ENCODE results near the gene POLA1.

POLA1 gene

DNA sequence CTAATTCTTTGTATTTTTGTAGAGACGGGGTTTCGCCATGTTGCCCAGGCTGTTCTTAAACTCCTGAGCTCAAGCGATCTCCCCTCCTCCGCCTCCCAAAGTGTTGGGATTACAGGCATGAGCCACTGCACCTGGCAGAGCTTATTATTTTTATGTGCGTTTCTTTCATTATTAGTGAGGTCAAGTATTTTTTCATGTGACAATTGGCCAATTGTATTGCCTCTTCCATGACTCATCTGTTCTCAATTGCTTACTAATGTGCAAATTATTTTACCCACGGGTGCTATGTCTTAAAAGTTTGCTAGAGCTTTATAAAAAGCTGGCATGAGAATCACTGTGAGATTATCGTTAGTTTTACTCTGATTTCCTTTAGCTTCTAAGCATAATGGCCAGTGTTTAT, 335.0 kb downstream of the POLA1 start:
- peak; percentile 68 for DNase-seq (ENCODE audit: low read depth)

DNA sequence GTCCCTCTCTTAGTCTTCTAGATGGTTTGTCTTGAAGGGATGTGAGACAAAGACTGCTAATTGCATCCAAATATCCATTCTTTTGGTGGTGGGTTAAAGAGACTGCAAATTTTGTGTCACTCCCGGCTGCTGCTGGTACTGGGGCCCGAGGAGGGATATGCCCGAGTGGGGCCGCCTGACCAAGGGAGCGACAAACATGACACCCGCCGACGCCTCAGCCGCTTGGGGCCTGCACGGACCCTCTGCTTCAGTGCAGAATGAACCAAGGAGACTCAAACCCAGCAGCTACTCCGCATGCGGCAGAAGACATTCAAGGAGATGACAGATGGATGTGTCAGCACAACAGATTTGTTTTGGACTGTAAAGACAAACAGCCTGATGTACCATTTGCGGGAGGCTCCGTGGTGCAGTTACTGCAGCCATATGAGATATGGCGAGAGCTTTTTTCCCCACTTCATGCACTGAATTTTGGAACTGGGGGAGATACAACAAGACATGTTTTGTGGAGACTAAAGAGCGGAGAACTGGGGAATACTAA, 335.6 kb downstream of the POLA1 start:
- DNase-seq (ENCODE audit: low read depth), result no peak

DNA sequence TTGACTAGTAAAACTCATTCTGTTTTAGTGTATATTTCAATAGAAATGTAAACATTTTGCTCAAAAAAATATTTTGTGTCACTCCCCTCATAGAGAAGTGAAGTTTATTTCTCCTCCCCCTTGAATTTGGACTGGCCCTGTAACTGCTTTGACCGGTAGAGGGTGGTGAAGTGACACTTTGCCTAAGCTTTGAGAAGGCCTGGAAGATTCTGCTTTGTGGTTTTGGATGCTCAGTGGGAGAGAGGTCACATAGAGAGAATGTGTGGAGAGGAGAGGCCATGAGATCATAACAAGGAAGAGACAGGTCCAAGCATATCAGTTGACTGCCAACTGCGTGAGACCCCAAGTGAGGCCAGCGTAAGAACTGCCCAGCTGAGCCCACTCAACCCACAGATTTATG, 341.2 kb downstream of the POLA1 start:
- peak; percentile 29 for DNase-seq (ENCODE audit: low read depth)

DNA sequence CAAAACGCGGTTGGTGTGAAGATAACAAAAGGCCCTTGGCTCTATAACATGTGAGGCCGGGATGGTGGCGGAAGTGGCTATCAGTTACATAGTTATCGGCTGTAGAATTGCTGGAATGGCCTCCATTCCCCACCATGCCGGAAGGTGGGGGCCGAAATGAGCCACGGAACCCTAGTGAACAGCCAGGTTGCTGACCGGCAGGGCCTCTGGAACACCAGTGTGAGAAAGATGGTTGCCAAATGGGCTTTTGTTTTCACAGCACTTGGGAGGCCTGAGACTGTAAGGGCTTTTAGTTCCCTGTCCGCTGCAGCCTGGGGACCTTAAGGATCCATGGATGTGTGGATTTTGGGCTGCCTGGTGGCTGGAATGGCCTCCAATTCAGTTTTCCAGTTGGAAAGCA, 345.3 kb downstream of the POLA1 start:
- no peak for DNase-seq (ENCODE audit: low read depth)

DNA sequence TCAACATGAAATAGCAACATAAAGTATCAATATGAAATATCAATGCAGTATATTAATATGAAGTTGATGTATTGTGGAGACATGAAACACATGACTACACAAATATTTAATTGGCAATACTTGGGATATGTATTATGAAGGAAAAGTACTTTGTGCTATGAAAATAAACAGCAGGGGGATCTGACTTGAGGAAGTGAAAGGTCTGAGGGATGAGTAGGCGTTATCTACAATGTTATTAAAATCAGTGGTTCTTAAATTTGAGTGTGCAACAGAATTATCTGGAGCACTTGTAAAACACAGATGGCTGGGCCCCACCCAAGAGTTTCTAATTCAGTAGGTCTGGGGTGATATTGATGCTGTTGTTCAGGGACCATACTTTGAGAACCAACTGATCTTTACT, 349.5 kb downstream of the POLA1 start:
- DNase-seq (ENCODE audit: low read depth), result no peak
